K562 (cell line): Measurements from ENCODE around the gene EGFR.

Experiments used
- ADNP ChIP-seq: fragments of 200-800 bp; sonication (Bioruptor generic); IDR thresholded peaks from 2 replicates; pipeline ENCODE4 v1.6.1; 2016; ENCODE audit warnings: missing genetic modification characterization, missing compliant biosample characterization
- EP300 ChIP-seq: IDR thresholded peaks from 2 replicates; pipeline ENCODE4 v1.6.1; 2012; ENCODE audit warnings: low read length, improper control_type of control experiment
- NEUROD1 ChIP-seq: fragments of 150-350 bp; IDR thresholded peaks from 2 replicates; pipeline ENCODE4 v1.6.1; 2014; ENCODE audit warnings: borderline replicate concordance, low read length, low read depth; ENCODE audit not compliant: partially characterized antibody
- RBM22 ChIP-seq: fragments of 200-400 bp; formaldehyde crosslinking; IDR thresholded peaks from 2 replicates; pipeline ENCODE4 v1.6.1; 2018; ENCODE audit warnings: low read length, low read depth; ENCODE audit not compliant: poor library complexity, severe bottlenecking
- RUNX1 ChIP-seq: sonication (generic); IDR thresholded peaks from 2 replicates; pipeline ENCODE4 v1.6.1; 2016; ENCODE audit warnings: antibody characterized with exemption, low read depth
- ZNF143 ChIP-seq: sonication (generic); formaldehyde crosslinking; IDR thresholded peaks from 2 replicates; pipeline ENCODE4 v1.9.0; 2022; ENCODE audit warnings: mild to moderate bottlenecking, missing genetic modification reagents
- ZNF3 ChIP-seq: fragments of 250-450 bp; sonication (Bioruptor Pico); IDR thresholded peaks from 2 replicates; pipeline ENCODE4 v1.5.0; 2021; ENCODE audit warnings: mild to moderate bottlenecking, moderate library complexity
- ZNF324 ChIP-seq: fragments of 250-450 bp; sonication (Bioruptor Pico); IDR thresholded peaks from 2 replicates; pipeline ENCODE4 v1.4.0; 2020; ENCODE audit warnings: mild to moderate bottlenecking
- TF ChIP-seq, protein P1 (sequence below): fragments of 250-450 bp; sonication (Bioruptor Pico); IDR thresholded peaks from 2 replicates; pipeline ENCODE4 v1.8.0; 2022; ENCODE audit warnings: moderate library complexity, mild to moderate bottlenecking, inconsistent platforms

DNA sequence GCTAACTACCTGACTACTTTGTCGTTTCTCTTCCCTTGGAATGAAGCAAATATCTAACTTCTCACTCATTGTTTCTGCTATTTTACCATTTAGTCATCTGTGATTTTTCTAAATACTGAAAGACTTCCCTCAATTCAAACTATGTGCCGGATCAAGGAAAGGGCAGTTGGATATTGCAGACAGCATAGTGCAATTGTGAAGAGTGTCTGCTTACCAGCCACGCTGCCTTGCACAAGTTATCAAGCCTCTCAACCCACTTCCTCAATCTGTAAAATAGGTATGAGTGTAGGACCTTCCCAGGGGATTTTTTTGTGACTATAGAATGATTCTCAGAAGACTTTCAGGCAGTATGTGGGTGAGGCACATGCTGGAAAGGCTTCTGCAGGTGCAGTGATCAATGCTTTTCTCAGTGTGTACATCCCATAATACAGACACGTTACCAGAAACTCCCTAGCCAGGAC lies 54.3 kb downstream of the EGFR start:
- no peak for TF ChIP-seq NEUROD1
- no peak for TF ChIP-seq ZNF3 (CRISPR knock-in tag)
- no peak for TF ChIP-seq ADNP (tag)
- TF ChIP-seq ZNF324 (CRISPR knock-in tag): no peak
- no peak for TF ChIP-seq RUNX1
- no peak for TF ChIP-seq ZNF143 (CRISPR knock-in tag)
- TF ChIP-seq EP300: no peak
- no peak for TF ChIP-seq RBM22
- TF ChIP-seq, protein P1, sequence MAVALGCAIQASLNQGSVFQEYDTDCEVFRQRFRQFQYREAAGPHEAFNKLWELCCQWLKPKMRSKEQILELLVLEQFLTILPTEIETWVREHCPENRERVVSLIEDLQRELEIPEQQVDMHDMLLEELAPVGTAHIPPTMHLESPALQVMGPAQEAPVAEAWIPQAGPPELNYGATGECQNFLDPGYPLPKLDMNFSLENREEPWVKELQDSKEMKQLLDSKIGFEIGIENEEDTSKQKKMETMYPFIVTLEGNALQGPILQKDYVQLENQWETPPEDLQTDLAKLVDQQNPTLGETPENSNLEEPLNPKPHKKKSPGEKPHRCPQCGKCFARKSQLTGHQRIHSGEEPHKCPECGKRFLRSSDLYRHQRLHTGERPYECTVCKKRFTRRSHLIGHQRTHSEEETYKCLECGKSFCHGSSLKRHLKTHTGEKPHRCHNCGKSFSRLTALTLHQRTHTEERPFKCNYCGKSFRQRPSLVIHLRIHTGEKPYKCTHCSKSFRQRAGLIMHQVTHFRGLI (CRISPR knock-in tag): no peak
